Measurements from ENCODE around the gene NNAT.
A peak's percentile ranks its signal among the peaks of the same experiment; 100 is the strongest.
"Not testable (repeated sequence)": the region's sequence is repeated elsewhere in the genome, so short reads cannot be mapped to it uniquely, and the experiment has no call there.

NNAT gene, protein sequence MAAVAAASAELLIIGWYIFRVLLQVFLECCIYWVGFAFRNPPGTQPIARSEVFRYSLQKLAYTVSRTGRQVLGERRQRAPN

GRCh38 chr20:37521061-37521771 lies at the start of gene NNAT:
TSS of gene NNAT (plus strand) at chr20:37521250. CDS start at chr20:37521332, 82 bp downstream.
- peak in 1 of 4 experiments; percentile 15 for DNase-seq

DNA sequence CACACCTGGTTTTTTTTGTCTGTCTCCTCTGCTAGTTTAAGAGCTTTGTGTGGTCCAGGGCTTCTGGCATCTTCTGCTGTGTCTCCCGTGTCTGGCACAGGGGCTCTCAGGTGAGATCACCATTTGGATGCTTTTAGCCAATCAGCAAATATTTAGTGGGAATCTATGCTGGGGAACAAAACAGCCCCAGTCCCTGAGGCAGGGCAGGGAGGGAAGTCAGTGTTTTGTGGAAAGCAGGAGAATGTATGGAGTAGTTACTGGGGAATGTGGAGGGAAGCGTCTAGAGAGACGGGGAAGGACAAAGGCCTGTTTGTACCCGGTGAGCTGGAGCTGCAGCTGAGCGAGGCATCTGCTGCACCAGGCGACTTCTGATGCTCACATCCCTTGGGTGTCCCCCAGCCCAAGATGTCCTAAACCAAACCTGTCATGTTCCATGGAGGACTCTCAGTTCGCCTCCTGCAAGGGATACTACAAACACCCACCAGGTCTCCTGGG lies 49.3 kb upstream of the NNAT start:
- DNase-seq: no peak

GRCh38 chr20:37472435-37472834 lies 48.6 kb upstream of the NNAT start:
- not testable (repeated sequence) for DNase-seq

DNA sequence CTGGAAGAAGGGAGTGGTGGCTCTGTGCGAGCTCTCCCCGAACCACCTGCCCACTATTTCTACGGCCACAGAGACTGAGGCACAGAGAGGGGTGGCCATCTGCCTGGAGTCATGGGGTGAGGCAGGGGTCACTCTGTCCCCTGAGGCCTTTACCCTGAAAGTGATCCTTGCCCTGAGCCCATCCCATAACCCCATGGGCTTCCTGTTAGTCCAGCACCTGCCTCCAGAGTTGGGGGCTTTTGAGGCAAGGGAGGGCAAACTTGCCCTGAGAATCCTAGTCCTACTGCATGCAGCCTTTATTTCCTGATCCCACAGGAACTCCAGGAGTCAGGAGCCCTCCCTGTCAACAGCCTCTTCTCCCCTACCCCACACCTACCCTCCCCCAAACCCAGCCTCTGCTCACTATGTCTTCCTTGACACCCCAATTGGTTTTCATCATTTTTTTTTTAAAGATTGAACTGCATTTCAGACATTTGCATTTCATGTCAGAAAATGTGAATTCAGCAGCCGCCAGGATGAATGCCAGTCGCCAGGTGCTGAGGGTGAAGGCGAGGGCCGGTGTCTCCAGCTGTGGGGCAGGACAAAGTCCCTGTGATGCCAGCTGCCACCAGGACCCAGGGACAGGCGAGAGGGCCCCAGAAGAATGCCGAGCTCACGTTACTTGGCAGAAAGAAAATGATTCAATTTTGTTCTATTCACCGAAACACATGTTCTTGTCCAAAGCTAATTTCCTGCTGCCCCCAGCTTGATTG lies 47.6 kb upstream of the NNAT start:
- DNase-seq: no peak

DNA sequence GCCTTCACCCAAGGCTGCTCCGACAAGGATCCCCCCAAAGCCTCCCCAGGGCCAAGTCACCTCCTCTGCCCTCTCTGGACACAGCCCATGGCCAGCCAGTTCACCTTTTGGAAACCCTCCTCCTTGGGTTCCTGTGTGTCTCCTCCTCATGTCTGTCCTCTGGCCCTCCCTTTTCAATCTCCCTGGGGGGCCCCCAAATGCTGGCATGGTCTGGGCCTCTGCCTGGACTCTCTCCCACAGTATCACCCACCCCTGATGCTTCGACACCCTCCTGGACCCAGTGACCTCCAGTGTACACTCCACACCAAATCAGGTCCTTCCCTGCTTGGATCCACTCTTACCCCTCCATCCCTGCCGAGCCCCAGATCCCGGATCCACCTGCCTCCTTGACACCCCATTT lies 46.7 kb upstream of the NNAT start:
- no peak for DNase-seq

DNA sequence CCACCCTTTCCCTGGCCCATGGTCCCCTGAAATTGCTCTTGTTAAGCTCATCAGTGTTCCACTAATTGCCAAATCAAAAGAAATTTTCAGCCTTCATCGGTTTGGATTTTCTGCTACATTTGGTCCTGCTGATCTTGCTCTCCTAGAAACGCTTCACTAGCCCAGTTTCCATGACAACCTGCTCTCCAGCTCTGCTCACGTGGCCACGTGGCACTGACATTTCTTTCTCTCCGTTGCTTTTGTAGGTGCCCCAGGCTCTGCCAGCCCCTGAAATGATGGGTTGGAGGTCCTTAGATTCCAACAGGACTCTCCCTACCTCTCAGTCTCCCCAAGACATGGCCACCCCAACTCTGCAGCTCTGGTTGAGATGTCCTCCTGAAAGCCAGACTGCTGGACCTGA lies 45.8 kb upstream of the NNAT start:
- no peak for DNase-seq

GRCh38 chr20:37477041-37477440 lies 44.0 kb upstream of the NNAT start:
- no peak for DNase-seq

DNA sequence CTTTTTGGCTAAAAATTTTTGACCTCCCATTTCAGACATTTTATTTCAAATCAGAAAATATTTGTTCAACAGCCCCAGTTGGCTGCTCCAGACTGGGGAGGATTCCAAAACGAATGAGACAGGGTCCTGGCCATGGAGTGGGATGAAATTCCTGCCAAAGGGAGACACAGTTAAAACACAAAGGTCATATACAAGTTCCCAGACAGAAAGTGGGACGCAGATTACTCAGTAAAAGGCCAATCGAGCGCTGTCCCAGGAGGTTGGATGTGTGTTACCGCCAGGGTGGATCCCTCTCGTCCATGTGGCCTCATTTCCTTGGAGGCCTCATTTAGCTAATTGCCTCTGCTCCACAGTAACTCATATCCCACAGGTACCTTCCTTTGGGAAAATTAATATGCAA lies 41.8 kb upstream of the NNAT start:
- DNase-seq: no peak

GRCh38 chr20:37479925-37480691 lies 40.9 kb upstream of the NNAT start:
- DNase-seq: no peak

GRCh38 chr20:37480919-37481318 lies 40.1 kb upstream of the NNAT start:
- DNase-seq: no peak

DNA sequence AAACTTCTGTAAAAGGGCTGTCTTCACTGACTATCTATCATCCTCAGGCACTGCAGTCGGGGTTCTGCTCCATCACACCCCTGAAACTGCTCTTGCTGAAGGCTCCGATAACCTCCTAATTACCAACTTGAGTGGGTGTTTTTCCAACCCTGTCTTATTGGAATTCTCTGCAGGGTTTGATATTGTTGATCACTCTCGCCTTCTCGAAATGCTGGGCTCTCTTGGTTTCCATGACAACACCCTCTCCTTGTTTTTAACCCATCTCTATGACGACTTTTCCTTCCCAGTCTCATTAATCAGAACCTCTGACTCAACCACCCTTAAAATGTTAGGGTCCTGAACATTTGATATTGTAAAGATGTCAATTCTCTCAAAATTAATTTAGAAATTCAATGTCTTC lies 39.4 kb upstream of the NNAT start:
- DNase-seq: no peak

DNA sequence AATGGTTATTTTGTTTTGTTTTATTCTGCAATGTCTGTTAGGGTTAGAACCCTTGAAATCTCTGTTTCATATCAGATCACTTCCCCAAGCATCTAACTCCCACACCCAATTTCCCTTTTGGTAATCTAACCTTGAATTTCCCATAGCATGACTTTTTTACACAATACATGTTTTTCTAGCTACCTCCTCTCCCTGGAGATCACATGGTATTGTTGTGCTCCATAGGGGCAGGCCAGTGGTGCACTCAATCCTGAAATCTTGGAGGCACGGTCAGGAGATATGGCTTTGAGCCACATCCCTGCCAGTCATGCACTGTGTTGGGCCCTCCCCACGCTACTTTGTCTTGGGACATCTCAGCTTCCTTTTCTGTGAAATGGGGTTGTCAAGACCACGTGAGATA lies 36.7 kb upstream of the NNAT start:
- DNase-seq: no peak

DNA sequence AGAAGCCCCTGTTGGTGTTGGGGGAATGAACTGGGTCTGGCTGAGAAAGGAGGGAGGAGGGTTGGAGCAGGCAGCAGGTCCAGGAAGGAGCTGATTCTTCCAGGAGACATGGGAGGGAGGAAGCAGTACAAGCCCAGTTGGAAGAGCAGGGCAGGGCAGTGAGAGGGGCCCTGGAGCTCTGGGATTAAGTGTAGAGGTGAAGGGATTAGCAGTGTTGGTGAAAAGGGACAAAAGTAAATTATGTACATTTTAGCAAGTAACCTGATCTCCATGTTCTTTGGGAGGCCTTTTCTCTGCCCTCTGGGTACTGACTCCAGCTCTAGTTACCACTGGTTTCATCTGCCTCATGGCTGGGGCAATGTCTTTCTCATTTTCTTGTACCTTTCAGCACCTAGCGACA lies 34.8 kb upstream of the NNAT start:
- not testable (repeated sequence) for DNase-seq

- DNase-seq: no peak
Observed at GRCh38 chr20:37490663-37491350, 30.2 kb upstream of the NNAT start.

GRCh38 chr20:37492096-37492625 lies 28.9 kb upstream of the NNAT start:
- no peak for DNase-seq

GRCh38 chr20:37492945-37493344 lies 28.1 kb upstream of the NNAT start:
- DNase-seq: no peak

DNA sequence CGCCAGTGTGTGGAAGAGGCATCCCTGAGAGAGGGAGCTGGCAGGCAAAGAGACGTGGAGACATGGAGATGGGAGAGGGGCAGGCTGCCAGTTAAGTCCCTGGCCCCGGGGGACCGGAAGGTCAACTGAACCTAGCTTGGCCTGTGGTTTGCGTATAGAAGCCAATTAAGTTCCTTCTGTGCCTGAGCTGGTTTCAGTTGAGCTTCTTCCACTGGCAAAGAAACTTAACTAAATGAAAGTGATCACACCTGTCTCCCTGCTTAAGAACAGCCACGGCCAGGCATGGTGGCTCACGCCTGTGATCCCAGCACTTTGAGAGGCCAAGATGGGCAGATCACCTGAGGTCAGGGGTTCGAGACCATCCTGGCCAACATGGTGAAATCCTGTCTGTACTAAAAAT lies 26.7 kb upstream of the NNAT start:
- no peak for DNase-seq

- DNase-seq: no peak
Observed at GRCh38 chr20:37494796-37495195, 26.3 kb upstream of the NNAT start.

DNA sequence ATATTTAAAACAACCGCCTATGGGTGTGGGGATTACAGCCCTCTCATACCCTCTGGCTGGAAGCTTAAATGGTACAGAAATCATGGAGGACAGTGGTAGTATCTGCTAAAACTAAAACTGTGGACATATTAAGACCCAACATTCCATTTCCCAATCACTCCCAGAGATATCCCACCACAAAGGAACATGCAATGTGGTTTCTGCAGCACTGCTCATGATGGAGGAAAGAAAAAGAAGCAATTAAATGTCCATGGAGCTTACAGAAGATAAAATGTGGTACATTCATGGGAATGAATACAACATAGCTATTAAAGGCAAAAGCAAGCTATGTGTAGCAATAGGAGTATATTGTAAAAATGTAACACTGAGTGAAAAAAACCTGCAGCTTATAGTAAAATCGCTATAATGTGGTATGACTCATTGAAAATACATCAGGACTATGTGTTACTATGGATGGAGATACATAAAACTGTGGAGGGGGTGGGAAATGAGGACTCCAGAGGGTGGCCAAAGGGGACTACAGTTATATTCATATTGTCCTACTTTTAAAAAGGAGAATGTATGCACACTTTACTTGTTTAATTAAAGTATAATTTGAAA lies 22.9 kb upstream of the NNAT start:
- no peak for DNase-seq

DNA sequence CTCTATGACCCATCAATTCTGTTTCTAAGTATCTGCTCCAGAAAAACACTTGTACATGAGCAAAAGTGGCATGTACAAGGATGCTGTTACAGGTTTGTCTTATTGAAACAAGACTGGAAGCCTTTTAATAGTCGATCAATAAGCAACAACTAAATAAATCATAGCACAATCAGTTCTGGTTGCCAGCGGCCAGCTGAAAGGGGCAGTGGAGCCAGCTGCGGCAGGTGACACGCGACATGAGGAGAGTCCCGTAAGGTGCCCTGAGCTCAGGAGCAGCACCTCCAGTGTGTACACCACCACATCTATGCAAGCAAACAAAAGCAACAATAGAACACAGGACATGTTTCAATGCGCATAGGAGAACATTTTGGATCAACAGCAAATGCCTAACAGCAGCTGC lies 20.7 kb upstream of the NNAT start:
- no peak for DNase-seq

GRCh38 chr20:37501940-37502339 lies 19.1 kb upstream of the NNAT start:
- no peak for DNase-seq

DNA sequence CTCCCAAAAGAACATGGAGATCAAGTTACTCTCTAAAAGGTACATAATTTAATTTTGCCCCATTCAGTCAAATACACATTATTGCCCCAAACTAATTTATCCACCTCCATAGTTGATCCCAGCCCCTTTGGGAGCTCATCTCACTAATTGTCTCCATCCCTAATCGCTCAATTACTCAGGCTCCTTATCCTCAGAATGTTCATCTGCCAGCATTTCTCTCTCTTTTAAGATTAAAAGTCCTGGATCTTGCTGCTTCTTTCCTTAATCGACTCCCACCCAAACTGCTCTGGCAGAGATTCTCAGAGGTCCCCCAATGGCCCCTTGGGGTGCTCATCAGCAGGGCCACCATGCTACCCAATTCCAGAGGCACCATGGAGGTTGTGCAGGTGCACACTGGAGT lies 18.4 kb upstream of the NNAT start:
- DNase-seq: no peak

Data from activated naive CD4-positive, alpha-beta T cell (primary cell).